GM21619 (cell line): ENCODE results near the gene TMCO1.
"Not testable (repeated sequence)": the region's sequence is repeated elsewhere in the genome, so short reads cannot be mapped to it uniquely, and the experiment has no call there.

Experiments
- ATAC-seq: cut with Tn5 transposase; IDR thresholded peaks from one replicate; pipeline ENCODE4 v1.9.1; 2021; ENCODE audit not compliant: unreplicated experiment

TMCO1 gene

GRCh38 chr1:165768513-165769394 lies at the start of gene TMCO1:
Gene TMCO1 (minus strand): TSS chr1:165768868. CDS start chr1:165768751, 117 bp downstream.
- ATAC-seq: peak; percentile 99

DNA sequence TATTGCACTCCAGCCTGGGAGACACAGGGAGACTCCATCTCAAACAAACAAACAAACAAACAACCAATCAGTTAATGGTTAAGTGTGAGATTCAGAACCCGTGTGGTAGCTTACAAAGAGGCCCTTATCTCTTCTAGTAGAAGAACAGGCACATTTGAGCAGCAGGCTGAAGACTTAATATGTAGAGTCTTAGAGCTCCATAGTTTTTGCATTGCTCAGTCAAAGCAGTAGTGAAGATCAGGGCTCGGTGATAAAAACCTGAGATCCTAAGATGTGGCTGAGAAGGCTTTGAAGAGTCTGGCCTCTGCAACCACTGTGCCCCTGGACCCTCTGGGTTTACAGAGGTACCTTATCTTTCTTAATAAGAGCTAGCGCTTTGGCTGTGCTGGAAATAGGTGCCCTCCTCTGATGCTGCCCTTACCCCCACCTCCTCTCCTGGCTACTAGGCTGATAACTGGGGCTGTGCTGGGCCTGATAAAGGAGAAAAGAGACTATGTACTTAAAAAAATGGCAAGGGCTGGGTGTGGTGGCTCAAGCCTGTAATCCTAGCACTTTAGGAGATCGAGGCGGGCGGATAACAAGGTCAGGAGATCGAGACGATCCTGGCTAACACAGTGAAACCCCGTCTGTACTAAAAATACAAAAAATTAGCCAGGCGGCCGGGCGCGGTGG lies 48.3 kb upstream of the TMCO1 start:
- no peak for ATAC-seq

- ATAC-seq: no peak
Measured at GRCh38 chr1:165816157-165816556, 47.5 kb upstream of the TMCO1 start.

DNA sequence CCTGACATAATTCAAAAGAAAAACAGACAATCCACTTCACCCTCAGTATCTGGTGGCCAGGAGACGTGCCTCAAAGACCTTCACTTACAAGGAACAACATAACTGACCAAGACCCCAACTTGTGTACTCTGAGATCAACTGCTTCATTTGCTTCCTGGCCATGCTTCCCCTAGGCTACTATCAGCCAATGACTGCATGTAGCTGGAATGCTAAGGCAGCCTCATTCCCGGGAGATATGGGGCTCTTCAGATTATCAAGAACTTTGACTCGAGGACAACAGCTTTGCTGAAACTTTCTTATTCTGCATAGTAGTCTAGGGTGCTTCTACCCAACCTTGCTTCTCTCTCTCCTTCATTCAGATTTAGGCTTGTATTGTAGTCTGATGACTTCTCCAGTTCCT lies 47.1 kb upstream of the TMCO1 start:
- no peak for ATAC-seq

DNA sequence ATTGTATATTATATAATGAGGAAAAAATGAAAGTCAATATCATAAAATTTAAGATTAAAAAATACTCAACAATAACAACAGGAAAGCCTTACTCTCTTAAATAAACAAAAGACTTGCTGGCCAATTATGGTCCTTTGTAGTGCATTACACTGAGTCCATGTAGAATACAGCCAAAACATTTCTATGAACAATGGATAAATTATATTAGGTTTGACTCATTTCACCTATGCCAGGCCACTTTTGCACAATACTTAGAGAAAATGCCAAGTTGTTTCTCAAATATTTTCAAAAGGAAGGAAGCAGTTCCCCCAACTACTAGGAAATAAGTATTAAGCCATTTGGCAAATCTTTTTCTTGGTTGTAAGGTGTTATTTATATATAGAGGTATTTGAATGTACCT lies 38.9 kb upstream of the TMCO1 start:
- ATAC-seq: no peak

GRCh38 chr1:165804513-165804912 lies 35.8 kb upstream of the TMCO1 start:
- ATAC-seq: not testable (repeated sequence)

DNA sequence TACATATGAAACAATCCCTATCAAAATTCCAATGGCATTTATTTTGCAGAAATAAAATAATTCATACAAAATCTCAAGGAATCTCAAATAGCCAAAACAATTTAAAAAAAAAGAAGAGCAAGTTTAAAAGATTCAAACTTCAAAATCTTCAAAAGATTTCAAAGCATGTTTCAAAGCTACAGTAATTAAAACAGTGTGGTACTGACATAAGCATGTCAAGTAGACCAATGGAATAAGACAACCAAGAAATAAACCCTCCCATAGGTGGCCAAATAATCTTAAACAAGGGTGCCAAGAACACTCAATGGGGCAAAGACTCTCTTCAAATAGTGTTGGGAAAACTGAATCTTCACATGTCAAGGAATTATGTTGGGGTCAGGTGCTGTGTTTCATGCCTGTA lies 30.7 kb upstream of the TMCO1 start:
- ATAC-seq: no peak

GRCh38 chr1:165795894-165796293 lies 27.2 kb upstream of the TMCO1 start:
- ATAC-seq: no peak

GRCh38 chr1:165793951-165794350 lies 25.3 kb upstream of the TMCO1 start:
- ATAC-seq: no peak

- ATAC-seq: no peak
Measured at GRCh38 chr1:165787741-165788140, 19.1 kb upstream of the TMCO1 start.

DNA sequence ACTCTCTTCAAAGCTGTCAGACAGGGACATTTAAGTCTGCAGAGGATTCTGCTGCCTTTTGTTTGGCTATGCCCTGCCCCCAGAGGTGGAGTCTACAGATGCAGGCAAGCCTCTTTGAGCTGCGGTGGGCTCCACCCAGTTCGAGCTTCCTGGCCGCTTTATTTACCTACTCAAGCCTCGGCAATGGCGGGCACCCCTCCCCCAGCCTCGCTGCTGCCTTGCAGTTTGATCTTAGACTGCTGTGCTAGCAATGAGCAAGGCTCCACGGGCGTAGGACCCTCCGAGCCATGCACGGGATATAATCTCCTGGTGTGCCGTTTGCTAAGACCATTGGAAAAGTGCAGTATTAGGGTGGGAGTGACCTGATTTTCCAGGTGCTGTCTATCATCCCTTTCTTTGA lies 14.9 kb upstream of the TMCO1 start:
- ATAC-seq: not testable (repeated sequence)

- not testable (repeated sequence) for ATAC-seq
Measured at GRCh38 chr1:165778197-165778596, 9.5 kb upstream of the TMCO1 start.

DNA sequence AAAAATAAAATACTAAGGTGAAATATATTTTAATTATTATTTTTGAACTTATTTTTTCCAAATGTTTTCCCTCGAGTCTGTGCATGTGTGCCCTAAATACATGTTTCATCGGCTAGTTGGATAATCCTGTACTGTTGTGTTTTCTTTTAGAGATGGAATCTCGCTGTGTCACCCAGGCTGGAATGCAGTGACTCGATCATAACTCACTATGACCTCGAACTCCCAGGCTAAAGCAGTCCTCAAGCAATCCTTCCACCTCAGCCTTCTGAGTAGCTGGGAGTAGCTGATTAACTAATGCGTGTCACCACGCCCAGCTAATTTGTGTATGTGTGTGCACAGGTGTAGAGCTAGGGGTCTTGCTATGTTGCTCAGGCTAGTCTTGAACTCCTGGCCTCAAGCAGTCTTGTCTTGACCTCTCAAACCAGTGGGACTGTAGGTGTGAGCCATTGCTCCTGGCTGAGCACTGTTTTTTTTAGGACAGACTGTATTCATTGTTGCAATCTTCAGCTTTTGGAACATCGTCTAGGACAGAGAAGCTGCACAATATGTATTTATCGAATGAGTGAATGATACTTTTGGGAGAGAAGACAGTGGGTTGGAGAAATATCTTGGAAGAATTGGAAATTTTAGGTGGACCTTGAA lies 4.8 kb upstream of the TMCO1 start:
- no peak for ATAC-seq

DNA sequence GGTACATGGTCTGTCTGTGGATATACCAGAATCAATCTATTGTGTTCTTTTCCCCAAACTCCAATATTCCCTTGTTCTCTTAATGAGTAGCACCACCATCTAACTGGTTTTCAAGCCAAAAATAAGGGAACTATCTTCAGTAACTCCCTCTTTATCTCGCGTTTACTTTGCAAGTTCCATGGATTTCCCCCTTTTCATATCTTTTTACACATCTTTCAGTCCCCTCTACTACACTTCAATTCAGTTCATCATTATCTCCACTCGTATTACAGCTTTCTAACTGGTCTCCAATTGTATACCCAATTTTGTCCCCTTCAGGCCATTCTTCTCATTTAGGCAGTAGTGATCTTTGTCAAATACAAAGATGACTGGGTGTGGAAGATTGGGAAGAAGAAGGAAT lies 4.1 kb upstream of the TMCO1 start:
- no peak for ATAC-seq

DNA sequence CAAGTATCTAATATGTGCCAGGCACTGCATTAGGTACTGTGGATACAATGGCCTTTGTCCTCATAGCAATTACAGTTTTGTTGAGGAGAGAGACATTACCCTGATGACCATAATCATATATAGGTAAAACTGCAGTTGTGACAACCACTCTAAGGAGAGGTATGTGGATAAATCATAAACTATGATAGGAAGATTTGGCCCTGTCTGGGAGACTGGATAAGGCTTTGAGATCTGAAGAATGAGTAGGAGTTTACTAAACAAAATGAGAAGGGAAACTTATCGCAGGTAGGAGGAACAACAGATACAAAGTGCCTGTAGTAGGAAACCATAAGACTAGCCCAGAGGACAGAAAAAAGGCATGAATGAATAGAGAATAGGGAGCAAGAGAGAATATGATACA lies 4.4 kb downstream of the TMCO1 start:
- ATAC-seq: no peak

DNA sequence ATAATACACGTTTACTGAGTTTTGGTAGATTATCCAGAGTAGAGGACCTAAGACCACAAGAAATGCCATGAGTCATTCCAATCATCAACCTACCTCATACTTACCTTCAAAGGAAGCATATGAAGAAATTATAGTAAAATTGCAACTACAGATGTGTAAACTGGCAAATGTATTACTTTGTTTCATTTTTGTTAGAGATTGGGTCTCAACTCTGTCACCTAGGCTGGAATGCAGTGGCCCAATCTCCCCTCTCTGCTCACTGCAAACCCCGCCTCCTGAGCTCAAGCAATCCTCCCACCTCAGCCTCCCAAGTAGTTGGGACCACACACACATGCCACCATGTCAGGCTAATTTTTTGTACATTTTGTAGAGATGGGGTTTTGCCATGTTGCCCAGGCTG lies 5.2 kb downstream of the TMCO1 start:
- no peak for ATAC-seq

- no peak for ATAC-seq
Measured at GRCh38 chr1:165762725-165763124, 5.9 kb downstream of the TMCO1 start.

DNA sequence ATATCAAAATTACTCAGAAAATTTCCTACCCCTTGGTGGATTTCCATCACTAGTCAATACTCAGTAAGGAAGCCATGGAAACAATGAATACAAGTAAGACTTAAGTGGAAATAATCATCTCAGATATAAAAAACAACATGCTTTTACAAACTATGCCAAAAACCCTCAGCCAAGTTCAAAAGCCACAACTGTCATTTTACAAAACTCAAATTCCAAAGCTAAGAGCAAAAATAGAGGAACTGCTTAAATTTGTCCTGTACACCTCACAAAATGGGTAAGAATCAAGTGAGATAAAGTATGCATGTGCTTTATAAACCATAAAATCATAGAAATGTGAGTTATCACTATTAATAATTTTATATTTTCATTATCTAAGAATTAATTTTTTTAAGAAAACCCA lies 9.6 kb downstream of the TMCO1 start:
- no peak for ATAC-seq

DNA sequence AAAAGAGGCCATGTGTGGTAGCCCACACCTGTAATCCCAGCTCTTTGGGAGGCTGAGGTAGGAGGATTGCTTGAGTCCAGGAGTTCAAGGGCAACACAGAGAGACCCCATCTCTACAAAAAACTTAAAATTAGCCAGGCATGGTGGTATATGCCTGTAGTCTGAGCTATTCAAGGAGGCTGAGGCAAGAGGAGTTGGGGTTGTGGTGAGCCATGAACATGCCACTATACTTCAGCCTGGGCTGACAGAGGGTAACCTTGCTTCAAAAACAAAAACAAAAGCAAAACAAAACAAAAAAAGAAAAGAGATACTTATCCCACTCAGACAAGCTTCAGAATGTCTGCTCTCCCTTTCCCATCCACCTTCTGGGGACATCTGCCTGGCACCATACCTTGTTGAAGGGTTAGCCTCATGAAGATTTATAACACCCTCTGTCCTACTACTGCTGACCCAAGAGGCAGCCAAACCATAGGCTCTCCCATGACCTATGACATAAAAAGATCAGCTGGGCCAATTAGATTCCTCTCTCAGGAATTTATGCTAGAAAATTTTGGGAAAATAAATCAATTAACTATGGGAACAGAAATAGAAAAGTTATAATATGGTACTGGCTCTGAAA lies 13.2 kb downstream of the TMCO1 start:
- ATAC-seq: no peak

DNA sequence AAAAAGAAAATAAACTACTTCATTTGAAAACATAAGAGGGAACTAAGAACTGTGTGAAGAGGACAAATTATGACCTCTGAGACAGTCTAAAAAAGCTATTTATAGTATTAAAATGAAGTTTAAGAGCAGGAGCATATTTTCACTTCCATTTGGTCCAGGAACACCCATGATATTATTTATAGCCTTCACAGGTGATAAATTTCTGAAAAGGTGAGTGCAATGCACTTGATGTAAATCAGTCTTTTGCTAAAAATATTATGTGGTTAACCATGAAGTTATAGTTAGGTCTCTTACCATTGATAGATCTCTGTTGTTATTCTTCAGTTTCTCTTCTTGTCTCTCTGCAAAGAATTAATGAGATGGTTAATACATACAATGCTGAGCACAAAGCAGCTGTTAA lies 14.7 kb downstream of the TMCO1 start:
- peak; percentile 94 for ATAC-seq

GRCh38 chr1:165748550-165748949 lies 20.1 kb downstream of the TMCO1 start:
- ATAC-seq: no peak
